Urothelium cell line (cell line): ENCODE measurements around the gene FOXF2.

ENCODE experiments used
- DNase-seq: peaks from one replicate; pipeline ENCODE4 v3.0.0; 2011; ENCODE audit warnings: low spot score, mixed read lengths
- FAIRE-seq: peaks from 2 replicates; lab custom pipeline; 2011; peaks lifted over from hg19 to GRCh38; lab: Jason Lieb, UNC

The FOXF2 gene

GRCh38 chr6:1405221-1405620 is 15.8 kb downstream of the FOXF2 start:
- no peak for FAIRE-seq
- no peak for DNase-seq

GRCh38 chr6:1406306-1407072 is 17.1 kb downstream of the FOXF2 start:
- no peak for DNase-seq

DNA sequence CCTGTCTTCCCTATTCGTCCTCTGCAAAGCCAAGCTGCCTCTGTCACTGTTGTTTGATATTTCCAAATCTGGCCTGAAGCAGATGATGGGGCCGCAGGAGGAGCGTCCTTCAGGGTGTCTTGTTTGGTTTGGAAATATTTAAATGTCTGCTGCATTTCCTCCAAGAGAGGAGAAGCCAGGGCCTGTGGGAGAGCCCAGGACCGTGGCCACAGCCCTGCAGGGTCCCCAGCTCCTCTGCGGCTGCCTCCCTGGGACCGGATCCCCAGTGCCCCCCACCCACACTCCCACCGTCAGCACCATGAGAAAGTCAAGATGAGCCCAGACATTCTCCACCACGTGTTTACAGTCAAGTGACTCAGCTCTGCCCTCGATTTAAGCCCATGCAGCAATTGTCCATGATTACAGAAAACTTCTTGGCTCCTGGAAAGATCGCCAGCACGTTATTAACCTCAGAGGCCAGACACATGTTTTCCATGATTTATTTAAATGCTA is 18.2 kb downstream of the FOXF2 start:
- FAIRE-seq (no peak), DNase-seq (no peak)

More at GRCh38 chr6:1406306-1407072, 17.1 kb downstream of the FOXF2 start:
- FAIRE-seq = no peak

DNA sequence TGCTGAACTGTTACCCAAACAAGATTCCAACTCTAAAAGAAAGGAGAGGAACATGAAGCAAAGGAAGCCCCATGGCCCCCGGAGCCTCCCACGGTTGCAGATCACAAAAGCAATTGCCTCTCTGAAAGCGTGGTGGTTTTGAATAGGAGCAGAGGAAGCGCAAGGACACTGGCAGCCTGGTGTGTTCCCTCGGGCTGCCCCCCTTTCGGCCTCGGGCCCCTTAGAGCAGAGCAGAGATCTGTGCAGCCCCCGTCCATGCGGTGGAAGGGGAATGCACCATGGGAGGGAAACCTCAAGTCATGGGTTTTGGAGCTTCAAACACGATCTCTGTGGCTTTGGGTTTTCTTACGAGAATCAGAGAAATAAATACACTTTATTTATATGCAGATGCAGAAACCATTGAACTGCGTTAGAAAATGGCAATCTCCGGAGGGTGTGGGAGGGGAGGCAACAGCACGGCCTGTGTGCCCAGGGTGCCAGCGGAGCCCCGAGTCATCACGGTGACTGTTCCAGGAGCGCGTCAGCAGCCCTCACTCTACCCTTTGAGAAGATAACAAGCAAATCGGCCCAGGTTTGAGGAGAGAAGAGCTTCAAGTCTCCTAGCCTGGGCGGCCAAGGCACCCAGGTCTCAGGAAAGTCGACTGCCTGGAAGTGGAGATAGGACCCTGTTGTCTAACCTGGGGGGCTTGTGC is 20.5 kb downstream of the FOXF2 start:
- DNase-seq = no peak
- no peak for FAIRE-seq

DNA sequence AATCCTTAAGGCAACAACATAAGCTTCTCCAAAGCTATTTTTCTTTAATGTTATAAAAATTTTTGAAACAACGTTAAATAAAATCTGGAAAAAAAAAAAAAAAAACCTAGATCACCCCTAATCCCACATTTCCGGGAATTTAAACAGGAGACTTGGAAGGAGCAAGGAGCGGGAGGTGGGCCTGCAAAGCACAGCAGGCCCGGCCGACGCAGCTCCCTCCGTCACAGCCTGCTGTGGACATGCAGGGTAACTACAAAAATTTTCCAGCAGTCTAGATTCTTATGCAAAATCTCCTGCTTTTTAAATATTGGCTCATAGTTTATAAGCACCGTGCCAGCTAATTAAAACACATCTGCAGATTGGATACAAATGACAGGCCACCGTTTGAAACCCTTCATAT is 23.5 kb downstream of the FOXF2 start:
- FAIRE-seq = no peak
- no peak for DNase-seq

DNA sequence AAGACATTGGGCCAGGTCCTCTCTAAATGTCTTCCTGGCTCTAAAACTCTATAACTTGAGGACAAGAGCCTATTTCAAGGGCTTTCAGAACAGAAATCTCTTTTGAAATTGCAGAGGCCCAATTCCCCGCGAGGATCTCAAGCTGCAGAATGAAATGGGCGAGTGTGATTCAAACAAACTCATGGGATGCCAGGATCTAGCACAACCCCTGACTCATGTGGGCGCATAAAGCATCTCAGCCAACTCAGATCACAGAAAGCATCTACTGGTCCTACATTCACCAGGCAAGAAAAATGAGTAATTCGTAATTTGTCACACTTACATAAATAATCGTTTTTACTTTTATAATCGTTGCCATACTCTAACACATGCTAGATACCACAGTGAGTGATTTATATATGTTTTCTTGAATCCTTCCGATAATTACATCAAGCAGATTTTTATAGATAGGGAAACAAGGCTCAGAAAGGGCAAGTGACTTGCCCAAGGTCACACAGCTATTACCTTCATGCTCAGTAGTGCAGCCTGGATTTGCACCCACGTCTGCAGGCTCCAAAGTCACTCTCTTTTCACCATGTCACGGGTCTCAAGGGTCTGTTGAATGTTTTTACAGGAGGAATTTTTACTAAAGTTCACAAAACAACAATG is 26.2 kb downstream of the FOXF2 start:
- DNase-seq = no peak
- no peak for FAIRE-seq

DNA sequence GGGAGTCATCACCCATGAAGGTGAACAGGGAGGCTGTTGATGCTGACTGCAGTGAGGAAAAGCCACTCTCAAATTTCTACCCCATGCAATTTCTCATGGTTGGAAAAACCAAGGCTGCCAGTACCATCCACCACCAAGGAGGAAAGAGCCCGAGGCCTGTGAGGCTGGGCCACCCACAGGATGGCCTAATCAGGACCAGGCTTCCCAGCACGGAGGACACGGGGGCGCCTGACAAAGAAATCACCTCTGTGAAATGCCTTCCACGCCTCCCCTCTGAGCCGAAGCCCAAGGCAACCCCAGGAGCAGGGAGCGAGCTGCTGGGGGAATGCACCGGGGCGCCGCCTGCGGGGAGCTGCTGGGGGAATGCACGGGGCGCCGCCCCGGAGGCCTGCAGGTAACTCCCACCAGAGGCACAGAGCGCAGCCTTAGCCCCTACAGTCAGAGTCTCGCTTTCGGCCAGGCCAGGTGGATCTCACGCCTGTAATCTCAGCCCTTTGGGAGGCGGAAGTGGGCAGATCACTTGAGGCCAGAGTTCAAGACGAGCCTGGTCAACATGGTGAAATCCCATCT is 26.9 kb downstream of the FOXF2 start:
- no peak for FAIRE-seq

DNA sequence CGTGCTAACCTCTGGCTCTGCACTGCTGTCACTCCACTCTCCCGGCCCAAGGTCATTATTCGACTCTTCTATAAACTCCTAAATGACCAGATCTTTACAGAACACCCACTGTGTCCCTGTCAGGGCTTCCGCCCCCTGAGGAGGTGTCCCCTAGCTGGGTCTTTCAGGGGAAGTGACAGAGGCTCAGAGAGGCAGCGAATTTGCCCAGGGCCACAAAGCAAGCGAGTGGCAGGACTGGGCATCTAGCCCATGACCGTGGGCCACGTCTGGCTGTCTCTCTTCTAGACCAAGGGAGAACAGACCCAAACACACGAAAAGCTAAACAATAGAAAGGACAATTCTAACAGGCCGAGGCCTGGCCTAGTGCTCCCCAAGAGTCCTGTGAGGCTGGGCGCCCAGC is 27.4 kb downstream of the FOXF2 start:
- DNase-seq = no peak
- no peak for FAIRE-seq

More for the DNA sequence above, 26.9 kb downstream of the FOXF2 start:
- no peak for DNase-seq

DNA sequence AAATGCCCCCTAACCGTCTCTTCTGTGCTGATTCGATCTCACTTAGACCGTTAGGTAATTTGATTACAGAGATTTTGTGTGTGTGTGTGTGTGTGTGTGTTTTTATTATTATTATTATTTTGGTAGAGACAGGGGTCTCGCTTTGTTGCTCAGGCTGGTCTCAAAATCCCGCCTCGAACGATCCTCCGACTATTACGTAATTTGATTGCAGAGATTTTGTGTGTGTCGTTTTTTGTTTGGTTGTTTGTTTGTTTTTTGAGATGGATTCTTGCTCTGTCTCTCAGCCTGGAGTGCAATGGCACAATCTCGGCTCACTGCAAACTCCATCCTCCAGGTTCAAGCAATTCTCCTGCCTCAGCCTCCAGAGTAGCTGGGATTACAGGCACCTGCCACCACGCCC is 28.3 kb downstream of the FOXF2 start:
- FAIRE-seq = no peak
- DNase-seq = no peak

DNA sequence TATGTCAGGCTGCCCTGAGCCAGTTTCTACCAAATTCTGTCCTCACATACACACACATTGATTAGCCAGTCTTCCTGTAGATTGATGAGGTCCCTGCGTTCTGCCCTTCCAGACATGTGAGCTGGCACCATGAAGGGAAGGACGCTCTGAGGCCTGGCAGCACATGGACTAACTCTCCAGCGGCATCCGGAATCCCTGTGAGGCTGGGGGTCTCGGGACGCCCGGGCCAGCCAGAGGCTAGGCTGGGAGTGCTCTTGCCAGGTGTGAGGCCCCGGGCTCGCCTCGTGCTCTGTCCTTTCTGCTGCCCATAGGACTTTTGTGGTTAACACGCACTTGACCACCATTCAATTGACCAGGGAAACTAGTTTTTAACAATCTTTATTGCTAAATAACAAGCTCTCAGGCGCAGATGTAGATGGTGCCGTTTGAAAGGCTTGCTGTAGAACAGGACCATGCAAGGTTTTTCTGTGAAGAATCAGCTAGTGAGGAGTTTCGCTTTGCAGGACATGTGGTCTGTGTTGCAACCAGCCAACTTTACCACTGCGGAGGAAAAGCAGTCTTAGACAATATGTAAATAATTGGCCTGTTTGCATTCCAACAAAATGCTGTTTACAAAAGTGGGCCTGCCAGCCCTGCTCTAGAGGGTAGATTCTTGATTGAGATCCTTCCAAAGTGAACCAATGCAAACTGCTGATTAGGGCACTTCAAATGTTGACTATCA is 29.3 kb downstream of the FOXF2 start:
- FAIRE-seq (no peak), DNase-seq (no peak)

DNA sequence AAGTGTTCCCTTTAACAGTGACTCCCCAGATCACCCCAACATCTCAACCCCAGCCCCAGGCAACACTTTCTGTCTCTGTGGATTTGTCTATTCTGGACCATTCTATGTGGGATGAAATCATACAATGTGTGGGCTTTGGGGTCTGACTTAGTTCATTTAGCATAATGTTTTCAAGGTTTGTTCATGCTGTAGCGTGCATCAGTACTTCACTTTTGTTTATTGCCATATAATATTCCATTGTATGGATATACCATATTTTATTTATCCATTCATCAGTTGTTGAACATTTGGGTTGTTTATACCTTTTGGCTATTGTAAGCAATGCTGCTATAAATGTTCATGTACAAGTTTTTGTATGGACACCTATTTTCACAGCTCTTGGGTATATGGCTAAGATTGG is 31.0 kb downstream of the FOXF2 start:
- DNase-seq = no peak
- FAIRE-seq = no peak

DNA sequence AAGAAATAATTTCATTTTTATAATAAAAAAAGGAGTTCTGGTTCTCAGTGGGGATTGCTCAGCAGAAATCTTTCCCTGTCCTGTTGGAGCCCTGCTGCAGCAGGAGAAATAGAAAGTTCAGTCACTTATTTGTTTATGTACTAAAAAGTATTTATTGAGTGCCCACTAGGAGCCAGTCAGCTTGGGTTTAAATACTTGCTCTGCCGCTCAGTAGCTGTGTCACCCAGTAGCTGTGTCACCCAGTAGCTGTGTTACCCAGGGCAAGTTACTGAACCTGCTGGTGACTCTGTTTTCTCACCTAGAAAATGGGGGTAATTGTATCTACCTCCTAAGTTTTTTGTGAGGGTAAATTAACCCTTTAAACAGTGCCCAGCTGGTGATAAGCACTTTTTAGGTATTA is 32.9 kb downstream of the FOXF2 start:
- FAIRE-seq (no peak), DNase-seq (no peak)

- FAIRE-seq = no peak
- no peak for DNase-seq
Observed at GRCh38 chr6:1423578-1423977, 34.2 kb downstream of the FOXF2 start.

GRCh38 chr6:1424306-1424927 is 35.0 kb downstream of the FOXF2 start:
- no peak for FAIRE-seq
- DNase-seq = peak; percentile 77

DNA sequence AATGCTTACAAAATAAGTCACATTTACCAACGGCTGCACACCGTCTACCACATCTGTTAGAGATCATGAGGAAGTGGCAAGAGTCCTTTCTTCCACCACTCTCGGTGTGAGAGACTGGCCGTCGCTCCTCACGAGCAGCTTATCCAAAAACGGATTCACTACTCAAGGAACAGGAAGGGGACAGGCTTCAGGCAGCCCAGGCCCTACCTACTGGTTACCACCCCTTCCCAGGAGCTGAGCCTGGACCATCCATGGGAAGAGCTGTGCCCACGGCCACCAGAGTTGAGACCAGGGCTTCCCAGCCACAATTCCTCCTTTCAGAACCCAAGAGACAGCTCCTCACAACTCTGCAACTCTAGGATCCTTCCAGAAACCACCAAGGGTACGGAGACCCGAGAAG is 37.0 kb downstream of the FOXF2 start:
- no peak for FAIRE-seq
- no peak for DNase-seq

DNA sequence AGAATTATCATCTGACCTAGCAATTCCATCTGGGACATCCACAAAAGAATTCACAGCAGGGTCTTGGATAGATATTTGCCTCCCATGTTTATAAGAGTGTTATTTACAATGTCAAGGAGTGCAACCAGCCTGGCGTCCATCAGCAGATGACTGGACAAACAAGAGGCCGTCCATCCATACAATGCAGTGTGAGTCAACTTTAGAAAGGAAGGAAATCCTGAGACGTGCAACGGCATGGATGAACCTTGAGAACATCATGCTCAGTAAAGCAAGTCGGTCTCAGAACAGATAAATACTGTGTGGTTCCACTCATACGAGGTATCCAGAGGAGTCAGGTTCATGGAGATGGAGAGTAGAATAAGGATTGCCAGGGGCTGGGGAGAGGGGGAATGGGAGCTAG is 46.4 kb downstream of the FOXF2 start:
- FAIRE-seq = no peak
- no peak for DNase-seq

DNA sequence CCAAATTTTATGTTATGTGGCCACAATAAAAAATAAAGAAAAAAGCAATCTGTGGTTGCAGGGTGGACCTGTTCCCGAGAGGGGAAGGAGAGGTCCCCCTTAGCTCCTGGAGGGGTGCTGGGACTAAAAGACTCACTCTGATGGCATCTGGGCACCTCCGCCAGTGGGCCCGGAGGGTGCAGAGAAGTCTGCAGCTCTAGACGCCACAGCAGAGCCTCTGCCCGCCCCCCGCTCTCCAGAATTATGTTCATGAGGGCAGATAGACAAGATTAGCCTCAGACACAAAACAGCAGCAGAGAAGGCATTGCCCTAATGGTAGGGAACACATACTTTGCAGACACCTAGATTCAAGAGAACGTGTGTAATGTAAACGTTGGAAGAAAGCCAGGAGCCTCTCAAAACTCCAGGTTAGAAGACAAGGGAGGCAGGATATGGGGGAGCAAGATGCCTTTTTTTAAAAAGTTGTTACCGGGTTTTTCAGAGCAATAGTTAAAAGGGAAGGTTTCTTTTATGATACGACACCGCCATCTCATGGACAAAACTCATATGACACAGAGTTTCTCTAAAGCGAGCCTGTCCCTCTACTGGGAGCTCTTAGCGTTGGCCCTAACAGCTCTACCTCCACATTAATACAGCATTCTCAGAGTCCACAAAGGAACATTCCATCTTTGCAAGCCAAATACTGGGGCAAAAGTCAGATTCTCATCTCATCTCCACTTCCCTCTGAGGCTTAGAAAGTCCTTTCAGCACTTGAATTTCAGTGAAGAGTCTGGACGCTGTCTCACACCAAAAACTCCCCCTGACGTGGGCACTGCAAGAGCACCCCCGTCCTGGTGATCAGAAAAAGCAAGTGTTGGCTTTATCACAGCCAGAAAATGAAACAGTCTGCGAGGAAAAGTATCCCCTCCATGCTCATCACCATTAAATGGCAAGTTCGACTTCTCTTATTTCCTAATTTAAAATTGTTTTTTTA is 47.2 kb downstream of the FOXF2 start:
- DNase-seq (peak; percentile 73), FAIRE-seq (no peak)

DNA sequence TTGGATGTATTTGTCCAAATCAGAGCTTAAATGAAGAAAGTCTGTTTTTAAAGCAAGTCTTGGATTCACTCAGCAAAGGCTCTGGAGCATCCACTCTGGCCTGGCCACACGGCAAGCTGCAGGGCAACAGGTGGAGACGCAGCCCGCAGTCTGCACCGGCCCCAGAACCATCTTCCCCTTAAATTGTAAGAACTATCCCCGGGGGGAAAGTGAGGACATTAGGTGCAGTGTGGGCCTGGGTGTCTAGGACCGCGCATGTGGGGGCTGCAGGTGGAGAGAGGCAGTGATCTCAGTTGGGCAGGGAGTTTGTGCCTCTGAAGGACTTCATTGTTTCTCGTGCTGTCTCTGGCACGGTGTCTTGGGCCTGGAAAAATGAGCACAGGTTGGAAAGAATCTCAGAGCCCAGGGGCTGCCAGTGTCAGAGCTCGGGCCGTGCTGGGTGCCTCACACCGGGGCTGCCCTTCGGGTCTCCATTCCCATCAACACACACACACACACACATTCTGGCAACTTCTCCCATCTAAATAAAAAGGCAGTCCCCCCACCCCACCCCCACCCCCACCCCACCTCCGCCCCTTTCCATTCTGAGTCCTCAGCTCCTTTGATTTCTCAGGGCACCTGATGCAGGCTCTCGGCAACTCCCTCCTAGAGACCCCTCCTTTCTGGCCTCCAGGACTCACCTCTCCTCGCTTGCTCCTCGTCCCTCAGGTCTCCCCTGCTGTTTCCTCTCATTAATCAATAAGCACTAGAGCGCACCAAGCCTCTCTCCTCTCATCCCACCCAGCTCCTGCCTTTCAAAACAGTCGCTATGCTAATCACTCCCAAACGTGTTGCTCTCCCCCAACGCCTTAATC is 48.4 kb downstream of the FOXF2 start:
- DNase-seq (no peak), FAIRE-seq (no peak)
